Endothelial cell of umbilical vein (primary cell): ENCODE data around the gene ACTBL2. TPM values are rescaled to one million over a fixed set of nuclear protein-coding genes. Genes with fewer than 3 reads are reported as not detected.
A peak's percentile ranks its signal among the peaks of the same experiment; 100 is the strongest.

ENCODE experiments used
- BruUV-seq: library from RNA; stranded (reverse); fragments of 400-500 nt; replicated peaks from 2 replicates; lab custom pipeline; 2021; lab: Mats Ljungman, UMichigan
- CTCF ChIA-PET: fragments of 300-600, 350-600 bp; sonication (Branson Sonifier 250); formaldehyde crosslinking; loops from one replicate; lab custom pipeline; 2021; ENCODE audit warnings: antibody characterized with exemption, inconsistent platforms; lab: Charles Lee
- POLR2A ChIA-PET: fragments of 300-600, 350-600 bp; sonication (Branson Sonifier 250); formaldehyde crosslinking; loops from one replicate; lab custom pipeline; 2021; ENCODE audit warnings: antibody characterized with exemption, inconsistent platforms; lab: Charles Lee
- DNase-seq: peaks from one replicate; pipeline ENCODE4 v3.0.0-alpha.2; 2011; ENCODE audit warnings: low read depth, low spot score
- FAIRE-seq: peaks from 2 replicates; lab custom pipeline; 2011; peaks lifted over from hg19 to GRCh38; lab: Jason Lieb, UNC
- H2AFZ ChIP-seq: 2 replicates; pipeline ENCODE4 v1.6.0; 2012; ENCODE audit warnings: low read depth, low read length, control low read depth, inconsistent platforms
- H3K27ac ChIP-seq: 2 replicates; pipeline ENCODE4 v1.5.1; 2011; ENCODE audit warnings: low read depth, mild to moderate bottlenecking, control low read depth, low read length, moderate library complexity; ENCODE audit not compliant: insufficient read depth
- H3K27me3 ChIP-seq, 2 experiments: 2 replicates each; pipeline versions ENCODE4 v1.6.0 to v1.6.1; 2011; ENCODE audit warnings: low read length in 2 of 2, mixed read lengths in 1 of 2; ENCODE audit not compliant: control insufficient read depth in 2 of 2, insufficient read depth in 2 of 2
- H3K36me3 ChIP-seq, 2 experiments: 2 replicates in 1 of 2; 3 replicates in 1 of 2; pipeline ENCODE4 v1.5.1; 2011; ENCODE audit warnings: low read length in 2 of 2, mild to moderate bottlenecking in 1 of 2, moderate library complexity in 1 of 2; ENCODE audit not compliant: control insufficient read depth in 2 of 2, insufficient read depth in 2 of 2; ENCODE audit errors: extremely low read depth in 1 of 2
- H3K4me1 ChIP-seq: 3 replicates; pipeline ENCODE4 v1.5.1; 2011; ENCODE audit warnings: mild to moderate bottlenecking, low read length; ENCODE audit not compliant: control insufficient read depth, insufficient read depth; ENCODE audit errors: extremely low read depth
- H3K4me2 ChIP-seq: 2 replicates; pipeline ENCODE4 v1.6.1; 2011; ENCODE audit warnings: low read length, control low read depth, mixed read lengths; ENCODE audit not compliant: insufficient read depth
- H3K4me3 ChIP-seq, 3 experiments: fragments of 200-600 bp in 1 of 3; sonication (generic), shearing (Covaris generic) in 1 of 3; replicated peaks in 1 of 3; 2 replicates each; pipeline ENCODE4 v1.5.1; 2011 to 2016; ENCODE audit warnings: control low read depth in 3 of 3, low read length in 3 of 3, mild to moderate bottlenecking in 2 of 3, inconsistent platforms in 1 of 3, low read depth in 1 of 3, moderate library complexity in 1 of 3; ENCODE audit not compliant: insufficient read depth in 1 of 3
- H3K79me2 ChIP-seq: 2 replicates; pipeline ENCODE4 v1.6.0; 2012; ENCODE audit warnings: low read length, inconsistent platforms; ENCODE audit not compliant: control insufficient read depth, insufficient read depth
- H3K9ac ChIP-seq: replicated peaks from 2 replicates; pipeline ENCODE3; 2011; ENCODE audit warnings: low read length, control low read depth; ENCODE audit not compliant: insufficient read depth; ENCODE audit errors: extremely low read depth
- H3K9me1 ChIP-seq: replicated peaks from 3 replicates; pipeline ENCODE4 v1.6.0; 2011; ENCODE audit warnings: mild to moderate bottlenecking, low read length; ENCODE audit not compliant: control insufficient read depth, insufficient read depth; ENCODE audit errors: extremely low read depth
- H3K9me3 ChIP-seq: replicated peaks from 2 replicates; pipeline ENCODE4 v1.5.1; 2012; ENCODE audit warnings: low read length, inconsistent platforms; ENCODE audit not compliant: control insufficient read depth, insufficient read depth
- H4K20me1 ChIP-seq: replicated peaks from 2 replicates; pipeline ENCODE3; 2011; ENCODE audit warnings: mild to moderate bottlenecking, low read length; ENCODE audit not compliant: control insufficient read depth, insufficient read depth; ENCODE audit errors: extremely low read depth
- EZH2 ChIP-seq: IDR thresholded peaks from 2 replicates; pipeline ENCODE4 v1.6.1; 2012; ENCODE audit warnings: borderline replicate concordance, low read depth, mild to moderate bottlenecking, moderate library complexity, low read length, inconsistent platforms; ENCODE audit not compliant: severe bottlenecking
- FOS ChIP-seq: IDR thresholded peaks from 2 replicates; pipeline ENCODE4 v1.6.1; 2011; ENCODE audit warnings: mild to moderate bottlenecking, low read length, moderate library complexity, borderline replicate concordance; ENCODE audit not compliant: insufficient read depth
- GATA2 ChIP-seq: IDR thresholded peaks from 2 replicates; pipeline ENCODE4 v1.7.0; 2011; ENCODE audit warnings: low read depth, mild to moderate bottlenecking, moderate library complexity, mixed read lengths, low read length; ENCODE audit not compliant: insufficient read length, insufficient read depth
- JUN ChIP-seq: IDR thresholded peaks from 2 replicates; pipeline ENCODE4 v1.6.1; 2011; ENCODE audit warnings: borderline replicate concordance, low read depth; ENCODE audit not compliant: insufficient read length, insufficient read depth
- MYC ChIP-seq: IDR thresholded peaks from one replicate; pipeline ENCODE4 v1.6.1; 2011; ENCODE audit warnings: mild to moderate bottlenecking, low read depth, low read length
- POLR2A ChIP-seq: IDR thresholded peaks from 2 replicates; pipeline ENCODE4 v1.6.1; 2012; ENCODE audit warnings: low read depth, mild to moderate bottlenecking, control low read depth, low read length
- POLR2AphosphoS5 ChIP-seq: IDR thresholded peaks from 2 replicates; pipeline ENCODE4 v1.6.1; 2012; ENCODE audit warnings: low read depth, mild to moderate bottlenecking, control low read depth, low read length, moderate library complexity; ENCODE audit not compliant: insufficient read depth
- dilution Hi-C: fragments of 300-500 bp; cut with MboI; formaldehyde crosslinking; loops from one replicate; pipeline ENCODE4 v1.15.0; 2019; ENCODE audit warnings: low sequenced_read_pairs; ENCODE audit not compliant: extremely low pct_ligation_motif_present
- intact Hi-C: fragments of 100-400 bp; cut with micrococcal nuclease; formaldehyde crosslinking; loops from one replicate; pipeline ENCODE4 v1.10.0; 2022
- polyA plus RNA-seq, 4 experiments: library from polyadenylated mRNA; depleted of rRNA in 3 of 4; stranded (reverse) in 3 of 4; unstranded in 1 of 4; fragments of >200 nt; gene quantifications; 2 replicates each; pipeline versions ENCODE4 v1.2.1 to v1.2.3, GENCODE V29; 2011 to 2012; ENCODE audit warnings: missing spikeins in 1 of 4
- total RNA-seq: library from RNA; stranded (reverse); gene quantifications from 2 replicates; pipeline ENCODE4 v1.2.3, GENCODE V29; 2021
- TF ChIP-seq, protein P1 (sequence below), 2 donors: IDR thresholded peaks; 1 replicate in 1 of 2; 2 replicates in 1 of 2; pipeline ENCODE4 v1.5.1; 2011; ENCODE audit warnings: low read length in 2 of 2, mild to moderate bottlenecking in 2 of 2, moderate library complexity in 2 of 2, control low read depth in 1 of 2, inconsistent platforms in 1 of 2, low read depth in 1 of 2; ENCODE audit not compliant: insufficient read depth in 1 of 2; ENCODE audit errors: extremely low read depth in 1 of 2
- TF ChIP-seq, protein P2 (sequence below): IDR thresholded peaks from 2 replicates; pipeline ENCODE4 v1.6.1; 2011; ENCODE audit not compliant: insufficient read depth, insufficient read length

The ACTBL2 gene
- total and polyA plus RNA-seq, 2 donors (not counting 3 experiments of a cell fraction or from before 2014, with no cell fraction given) = 0.08 TPM; not detected in 1

- H3K9ac ChIP-seq = no peak overlapping the region
- peaks cover 22% of the 10 kb centered on the region for H3K4me1 ChIP-seq
- no peak overlapping the region for H3K4me3 ChIP-seq
- no peaks in the 10 kb centered on the region for H3K9me3 ChIP-seq
- CTCF ChIA-PET = interaction anchor here (1.0 to 5.0 kb wide), 6 partner anchors 11 to 960 kb away, joined by 3 to 173 read pairs (median 5); partner anchors contain the start of gene PLK2
- DNase-seq (peak; percentile 53), FAIRE-seq (no peak)
- POLR2A ChIA-PET = no interaction called here
- H3K27me3 ChIP-seq = no peaks in the 10 kb centered on the region
- no peak overlapping the region for H3K27ac ChIP-seq
- no peaks in the 10 kb centered on the region for H3K9me1 ChIP-seq
- H4K20me1 ChIP-seq = no peaks in the 10 kb centered on the region
- H3K4me2 ChIP-seq = no peak overlapping the region
- BruUV-seq = no TSS peak
- intact Hi-C loops = loop anchor here (5.0 kb wide), 1 partner anchor 151 kb away; no protein-coding TSS in a partner anchor
- H3K79me2 ChIP-seq = no peaks in the 10 kb centered on the region
- TF ChIP-seq EZH2 = no peak
- no peak for TF ChIP-seq GATA2
- TF ChIP-seq FOS = no peak
- no peak for TF ChIP-seq JUN
- TF ChIP-seq MYC = no peak
- TF ChIP-seq POLR2AphosphoS5 = no peak
- TF ChIP-seq, protein P1, sequence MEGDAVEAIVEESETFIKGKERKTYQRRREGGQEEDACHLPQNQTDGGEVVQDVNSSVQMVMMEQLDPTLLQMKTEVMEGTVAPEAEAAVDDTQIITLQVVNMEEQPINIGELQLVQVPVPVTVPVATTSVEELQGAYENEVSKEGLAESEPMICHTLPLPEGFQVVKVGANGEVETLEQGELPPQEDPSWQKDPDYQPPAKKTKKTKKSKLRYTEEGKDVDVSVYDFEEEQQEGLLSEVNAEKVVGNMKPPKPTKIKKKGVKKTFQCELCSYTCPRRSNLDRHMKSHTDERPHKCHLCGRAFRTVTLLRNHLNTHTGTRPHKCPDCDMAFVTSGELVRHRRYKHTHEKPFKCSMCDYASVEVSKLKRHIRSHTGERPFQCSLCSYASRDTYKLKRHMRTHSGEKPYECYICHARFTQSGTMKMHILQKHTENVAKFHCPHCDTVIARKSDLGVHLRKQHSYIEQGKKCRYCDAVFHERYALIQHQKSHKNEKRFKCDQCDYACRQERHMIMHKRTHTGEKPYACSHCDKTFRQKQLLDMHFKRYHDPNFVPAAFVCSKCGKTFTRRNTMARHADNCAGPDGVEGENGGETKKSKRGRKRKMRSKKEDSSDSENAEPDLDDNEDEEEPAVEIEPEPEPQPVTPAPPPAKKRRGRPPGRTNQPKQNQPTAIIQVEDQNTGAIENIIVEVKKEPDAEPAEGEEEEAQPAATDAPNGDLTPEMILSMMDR (IDR thresholded peaks at IDR 0.05; ENCODE audit: extremely low read depth in 1 of 2, insufficient read depth in 1 of 2, low read depth in 1 of 2, low read length in 2 of 2) = no peak
- TF ChIP-seq, protein P2, sequence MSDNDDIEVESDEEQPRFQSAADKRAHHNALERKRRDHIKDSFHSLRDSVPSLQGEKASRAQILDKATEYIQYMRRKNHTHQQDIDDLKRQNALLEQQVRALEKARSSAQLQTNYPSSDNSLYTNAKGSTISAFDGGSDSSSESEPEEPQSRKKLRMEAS = no peak
- TF ChIP-seq POLR2A = no peak
- no peak overlapping the region for H2AFZ ChIP-seq
- dilution Hi-C loops = no loop called here
- no peaks in the 10 kb centered on the region for H3K36me3 ChIP-seq
Observed at GRCh38 chr5:57501414-57502201, 19.0 kb upstream of the ACTBL2 start.
